CD4-positive, alpha-beta T cell (primary cell): ENCODE results near the gene MYO18A. TPM values are rescaled to one million over a fixed set of nuclear protein-coding genes. Genes with fewer than 3 reads are reported as not detected.

Experiments used
- ATAC-seq: fragments of 200-7000 bp; cut with Tn5 transposase; one replicate; pipeline ENCODE4 v1.10.0; 2022; ENCODE audit warnings: mild to moderate bottlenecking; ENCODE audit not compliant: poor library complexity
- CTCF ChIA-PET: fragments of 350-600 bp; sonication (Branson Sonifier 250); formaldehyde crosslinking; loops from one replicate; lab custom pipeline; 2021; ENCODE audit warnings: antibody characterized with exemption, inconsistent platforms; lab: Charles Lee
- POLR2A ChIA-PET: fragments of 350-600 bp; sonication (Branson Sonifier 250); formaldehyde crosslinking; loops from one replicate; lab custom pipeline; 2021; ENCODE audit warnings: antibody characterized with exemption, inconsistent platforms; lab: Charles Lee
- DNase-seq, 14 experiments: peaks; one replicate each; pipeline ENCODE4 v3.0.0-alpha.2; 2013 to 2020; ENCODE audit warnings: mixed read lengths in 2 of 14
- H3K27ac ChIP-seq, 2 donors: one replicate each; pipeline versions ENCODE4 v1.5.1 to v1.7.0; 2013; ENCODE audit warnings: low read length in 2 of 2, low read depth in 1 of 2, mild to moderate bottlenecking in 1 of 2
- H3K27me3 ChIP-seq, 2 experiments: 1 replicate in 1 of 2; 2 replicates in 1 of 2; pipeline versions ENCODE4 v1.6.1 to v1.7.0; 2013; ENCODE audit warnings: low read length in 2 of 2, control low read depth in 1 of 2, mild to moderate bottlenecking in 1 of 2, moderate library complexity in 1 of 2; ENCODE audit not compliant: insufficient read depth in 2 of 2, control insufficient read depth in 1 of 2
- H3K36me3 ChIP-seq: one replicate; pipeline ENCODE4 v1.6.1; 2013; ENCODE audit warnings: low read length, control low read depth; ENCODE audit not compliant: insufficient read depth
- H3K4me1 ChIP-seq: one replicate; pipeline ENCODE4 v1.6.1; 2013; ENCODE audit warnings: low read length, control low read depth; ENCODE audit not compliant: insufficient read depth
- H3K4me3 ChIP-seq: one replicate; pipeline ENCODE4 v1.5.1; 2013; ENCODE audit warnings: mild to moderate bottlenecking, low read length, moderate library complexity
- H3K9me3 ChIP-seq, 2 experiments: 1 replicate in 1 of 2; 2 replicates in 1 of 2; pipeline versions ENCODE4 v1.6.1 to v1.7.0; 2013; ENCODE audit warnings: low read length in 2 of 2, mild to moderate bottlenecking in 2 of 2, control low read depth in 1 of 2, moderate library complexity in 1 of 2; ENCODE audit not compliant: control insufficient read depth in 1 of 2, insufficient read depth in 1 of 2
- H3K27ac Mint-ChIP-seq: one replicate; pipeline ENCODE4 v1.8.0; 2020; ENCODE audit warnings: mixed read lengths
- H3K27me3 Mint-ChIP-seq: one replicate; pipeline ENCODE4 v1.8.0; 2021; ENCODE audit warnings: mixed read lengths
- H3K36me3 Mint-ChIP-seq: one replicate; pipeline ENCODE4 v1.8.0; 2021; ENCODE audit warnings: low read depth, mixed read lengths
- H3K4me1 Mint-ChIP-seq: one replicate; pipeline ENCODE4 v1.8.0; 2021; ENCODE audit warnings: low read depth, mixed read lengths
- H3K4me3 Mint-ChIP-seq: one replicate; pipeline ENCODE4 v1.8.0; 2020; ENCODE audit warnings: mild to moderate bottlenecking, mixed read lengths
- H3K9me3 Mint-ChIP-seq: one replicate; pipeline ENCODE4 v1.8.0; 2020; ENCODE audit warnings: mixed read lengths
- intact Hi-C, 2 experiments: fragments of 100-400 bp; cut with DNase I in 1 of 2; cut with micrococcal nuclease in 1 of 2; formaldehyde crosslinking; loops; one replicate each; pipeline versions ENCODE4 v1.15.1 to v1.9.0; 2023 to 2025; cut with DNase I, micrococcal nuclease
- total RNA-seq, 174 experiments: library from RNA in 2 of 174; stranded (reverse) in 2 of 174; gene quantifications; one replicate each; pipeline ENCODE4 v1.2.3 and lab custom pipeline; 2021 to 2026
- TF ChIP-seq, protein P1 (sequence below): fragments of 200-600 bp; IDR thresholded peaks from one replicate; pipeline ENCODE4 v1.8.0; 2022; ENCODE audit warnings: antibody characterized with exemption, mild to moderate bottlenecking

Gene MYO18A
- total RNA-seq, 2 experiments from 2014 or later: 87.0 to 90.1 TPM

DNA sequence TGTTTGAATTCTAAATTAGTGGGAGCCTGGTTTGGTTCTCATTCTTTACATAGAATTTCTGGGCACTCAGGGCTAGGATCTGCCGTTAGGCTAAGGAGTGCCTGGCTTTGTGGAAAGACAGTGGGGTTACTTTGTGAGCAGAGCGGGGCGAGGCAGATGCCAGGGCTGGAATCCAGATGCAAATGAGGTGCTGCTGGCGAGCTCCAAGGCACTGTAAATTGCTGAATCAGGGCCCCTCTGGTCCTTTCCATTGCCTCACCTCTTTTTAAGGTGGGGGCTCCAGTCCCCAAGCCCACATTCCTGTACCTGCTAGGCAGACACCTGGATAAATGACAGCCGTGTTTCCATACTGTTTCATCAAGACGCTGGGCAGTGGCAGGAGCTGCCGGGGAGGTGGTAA lies 103.5 kb downstream of the MYO18A start:
- Histone ChIP-seq H3K27ac (no peak overlapping the region), H3K4me1 (no peaks in the 10 kb centered on the region), H3K36me3 (peaks cover 32% of the 10 kb centered on the region), H3K4me3 (no peak overlapping the region), H3K9me3 (no peaks in the 10 kb centered on the region), H3K27me3 (no peaks in the 10 kb centered on the region)
- no peak overlapping the region for H3K27ac Mint-ChIP-seq
- DNase-seq (no peak), ATAC-seq (no peak)
- H3K36me3 Mint-ChIP-seq: peaks cover 38% of the 10 kb centered on the region
- ChIA-PET CTCF (no interaction called here), POLR2A (no interaction called here)
- no peak overlapping the region for H3K4me3 Mint-ChIP-seq
- no peaks in the 10 kb centered on the region for H3K27me3 Mint-ChIP-seq
- H3K4me1 Mint-ChIP-seq: no peaks in the 10 kb centered on the region
- intact Hi-C loops: no loop called here
- no peaks in the 10 kb centered on the region for H3K9me3 Mint-ChIP-seq
- TF ChIP-seq, protein P1, sequence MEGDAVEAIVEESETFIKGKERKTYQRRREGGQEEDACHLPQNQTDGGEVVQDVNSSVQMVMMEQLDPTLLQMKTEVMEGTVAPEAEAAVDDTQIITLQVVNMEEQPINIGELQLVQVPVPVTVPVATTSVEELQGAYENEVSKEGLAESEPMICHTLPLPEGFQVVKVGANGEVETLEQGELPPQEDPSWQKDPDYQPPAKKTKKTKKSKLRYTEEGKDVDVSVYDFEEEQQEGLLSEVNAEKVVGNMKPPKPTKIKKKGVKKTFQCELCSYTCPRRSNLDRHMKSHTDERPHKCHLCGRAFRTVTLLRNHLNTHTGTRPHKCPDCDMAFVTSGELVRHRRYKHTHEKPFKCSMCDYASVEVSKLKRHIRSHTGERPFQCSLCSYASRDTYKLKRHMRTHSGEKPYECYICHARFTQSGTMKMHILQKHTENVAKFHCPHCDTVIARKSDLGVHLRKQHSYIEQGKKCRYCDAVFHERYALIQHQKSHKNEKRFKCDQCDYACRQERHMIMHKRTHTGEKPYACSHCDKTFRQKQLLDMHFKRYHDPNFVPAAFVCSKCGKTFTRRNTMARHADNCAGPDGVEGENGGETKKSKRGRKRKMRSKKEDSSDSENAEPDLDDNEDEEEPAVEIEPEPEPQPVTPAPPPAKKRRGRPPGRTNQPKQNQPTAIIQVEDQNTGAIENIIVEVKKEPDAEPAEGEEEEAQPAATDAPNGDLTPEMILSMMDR: no peak

DNA sequence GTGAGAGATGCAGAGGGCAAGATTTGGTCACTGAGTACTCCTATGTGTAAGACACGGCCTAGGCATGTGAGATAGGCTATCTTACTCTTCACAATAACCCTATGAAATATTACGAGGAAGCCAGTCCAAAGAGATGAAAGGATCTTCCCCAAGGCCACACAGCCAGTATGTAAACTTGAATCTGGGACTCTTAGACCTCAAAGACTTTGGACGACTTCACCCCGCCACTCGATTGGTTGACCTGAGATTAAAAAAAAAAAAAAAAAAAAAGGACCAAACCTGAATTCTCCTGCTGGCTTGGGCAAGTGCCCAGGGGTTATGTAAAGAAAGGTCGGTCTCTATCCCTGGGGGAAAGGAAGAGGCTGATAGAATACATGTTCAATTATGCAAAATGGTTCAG lies 104.1 kb downstream of the MYO18A start:
- ChIA-PET CTCF (no interaction called here), POLR2A (no interaction called here)
- Mint-ChIP-seq H3K9me3 (no peaks in the 10 kb centered on the region), H3K27me3 (no peaks in the 10 kb centered on the region), H3K4me3 (no peak overlapping the region), H3K4me1 (no peaks in the 10 kb centered on the region), H3K36me3 (peaks cover 31% of the 10 kb centered on the region), H3K27ac (no peak overlapping the region)
- DNase-seq (no peak), ATAC-seq (no peak)
- Histone ChIP-seq H3K4me1 (no peaks in the 10 kb centered on the region), H3K27me3 (no peaks in the 10 kb centered on the region), H3K4me3 (no peak overlapping the region), H3K27ac (no peak overlapping the region), H3K36me3 (peaks cover 25% of the 10 kb centered on the region), H3K9me3 (no peaks in the 10 kb centered on the region)
- TF ChIP-seq, protein P1: no peak
- intact Hi-C loops: no loop called here

DNA sequence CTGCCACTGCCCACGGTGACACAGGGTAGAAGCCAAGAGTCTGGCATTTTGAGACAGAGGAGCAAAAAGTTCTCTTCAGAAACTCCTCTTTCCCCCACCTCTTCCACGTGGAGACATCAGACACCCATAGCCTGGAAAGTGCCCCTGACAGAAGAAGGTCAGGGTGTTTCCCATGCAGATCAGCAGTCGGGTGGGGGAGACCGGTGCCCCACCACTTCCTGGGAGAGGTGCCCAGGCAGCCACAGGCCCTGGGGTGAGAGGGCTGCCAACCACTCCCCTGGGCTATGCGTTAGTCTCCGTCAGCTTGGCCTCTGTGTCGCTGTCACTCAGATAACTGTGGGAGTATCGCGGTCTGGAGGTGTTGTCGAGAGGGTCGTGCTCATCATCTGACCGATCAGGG lies 105.7 kb downstream of the MYO18A start:
- no peak overlapping the region for H3K4me3 Mint-ChIP-seq
- peaks cover 27% of the 10 kb centered on the region for H3K36me3 Mint-ChIP-seq
- CTCF ChIA-PET: no interaction called here
- no peaks in the 10 kb centered on the region for H3K27me3 Mint-ChIP-seq
- no peak overlapping the region for H3K27ac Mint-ChIP-seq
- peak in 1 of 14 experiments; percentile 20 for DNase-seq
- Histone ChIP-seq H3K4me3 (no peak overlapping the region), H3K27me3 (no peaks in the 10 kb centered on the region), H3K4me1 (no peaks in the 10 kb centered on the region), H3K27ac (no peak overlapping the region), H3K9me3 (no peaks in the 10 kb centered on the region), H3K36me3 (peaks cover 11% of the 10 kb centered on the region)
- no peaks in the 10 kb centered on the region for H3K4me1 Mint-ChIP-seq
- intact Hi-C loops: no loop called here
- ATAC-seq: no peak
- POLR2A ChIA-PET: no interaction called here
- TF ChIP-seq, protein P1: no peak
- no peaks in the 10 kb centered on the region for H3K9me3 Mint-ChIP-seq
